ENCODE measurements around the gene FDCSP.
"Not testable (repeated sequence)": the region's sequence is repeated elsewhere in the genome, so short reads cannot be mapped to it uniquely, and the experiment has no call there.

FDCSP gene

DNA sequence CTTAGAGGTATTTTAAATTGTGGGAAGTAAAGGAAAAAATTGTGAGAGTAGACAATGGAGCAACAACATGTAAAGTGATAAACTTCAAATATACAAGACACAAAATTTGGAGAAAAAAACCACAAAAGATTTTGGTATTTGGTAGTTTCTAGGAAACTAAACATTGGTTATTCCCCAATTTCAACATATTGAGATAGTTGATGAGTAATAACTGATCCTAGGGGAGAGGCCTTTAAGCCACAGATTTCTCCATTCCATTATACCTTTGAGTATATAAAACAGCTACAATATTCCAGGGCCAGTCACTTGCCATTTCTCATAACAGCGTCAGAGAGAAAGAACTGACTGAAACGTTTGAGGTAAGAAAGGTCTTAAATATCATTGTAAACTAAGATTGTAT, at the start of gene FDCSP:
Gene FDCSP (plus strand): TSS at position 301 of the 400 bp plus-strand sequence. CDS start 5,071 bp downstream, outside the sequence.
- DNase-seq (ENCODE audit: low spot score), result no peak

DNA sequence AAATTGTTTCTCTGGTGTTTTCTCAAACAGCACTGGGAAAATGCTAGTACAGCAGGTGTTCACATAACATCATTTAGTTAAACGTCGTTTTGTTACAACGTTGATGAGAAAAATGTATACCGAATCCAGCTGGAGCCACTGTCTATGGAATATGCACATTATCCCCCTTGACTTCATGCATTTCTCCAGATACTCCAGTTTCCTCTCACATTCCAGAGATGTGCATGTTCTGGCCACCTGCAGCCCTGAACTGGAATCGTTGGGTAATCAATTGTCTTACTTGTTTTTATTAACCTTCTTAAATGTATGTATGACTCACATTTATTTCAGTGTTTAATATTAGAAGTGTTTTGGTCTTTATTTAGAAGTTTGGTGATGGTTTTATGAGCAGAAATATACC, 48.8 kb upstream of the FDCSP start:
- no peak for DNase-seq (ENCODE audit: low spot score)

DNA sequence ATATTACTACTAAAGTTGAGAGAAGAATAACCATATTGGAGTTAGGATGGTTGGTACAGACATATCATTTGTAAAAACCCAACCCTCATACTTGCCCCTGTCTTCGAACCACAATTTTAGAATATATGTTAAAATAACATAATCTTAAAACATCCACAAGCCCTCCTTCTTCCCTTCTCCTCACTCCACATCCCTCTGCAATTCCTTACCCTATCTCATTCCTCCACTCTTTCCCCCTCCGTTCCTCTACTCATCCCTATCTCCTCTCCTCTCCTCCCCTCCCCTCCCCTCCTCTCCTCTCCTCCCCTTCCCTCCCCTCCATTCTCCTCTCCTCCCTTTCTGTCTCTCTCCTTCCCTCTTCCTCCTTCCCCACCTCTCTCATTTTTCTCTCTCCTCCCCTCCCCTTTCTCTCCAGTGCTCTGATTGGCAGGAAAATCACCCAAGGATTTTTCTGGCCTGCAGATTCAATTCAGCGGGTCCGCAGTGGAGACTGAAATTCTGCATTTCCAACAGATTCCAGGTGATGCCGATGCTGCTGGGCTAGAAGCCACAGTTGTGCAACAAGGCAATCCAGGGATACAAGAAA, 47.8 kb upstream of the FDCSP start:
- DNase-seq (ENCODE audit: low spot score), result no peak

DNA sequence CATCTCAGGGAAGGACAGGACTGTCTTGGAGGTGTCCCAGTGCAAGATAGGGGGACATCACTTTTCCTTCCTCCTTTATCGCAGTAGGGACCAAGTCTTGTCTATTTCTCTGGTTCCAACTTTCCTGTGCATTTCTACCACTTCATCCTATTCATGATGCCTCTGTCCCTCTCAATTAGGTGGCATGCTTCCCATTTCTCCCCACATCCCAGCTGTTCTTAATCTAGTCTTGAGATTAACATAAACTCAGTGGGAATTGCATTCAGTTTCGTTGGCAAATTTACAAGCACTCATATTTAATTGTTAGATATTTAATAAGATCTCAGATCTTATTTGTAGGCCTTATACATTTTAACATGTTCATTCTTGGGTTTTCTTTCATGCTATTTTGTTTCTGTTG, 46.1 kb upstream of the FDCSP start:
- DNase-seq (ENCODE audit: low spot score), result no peak

DNA sequence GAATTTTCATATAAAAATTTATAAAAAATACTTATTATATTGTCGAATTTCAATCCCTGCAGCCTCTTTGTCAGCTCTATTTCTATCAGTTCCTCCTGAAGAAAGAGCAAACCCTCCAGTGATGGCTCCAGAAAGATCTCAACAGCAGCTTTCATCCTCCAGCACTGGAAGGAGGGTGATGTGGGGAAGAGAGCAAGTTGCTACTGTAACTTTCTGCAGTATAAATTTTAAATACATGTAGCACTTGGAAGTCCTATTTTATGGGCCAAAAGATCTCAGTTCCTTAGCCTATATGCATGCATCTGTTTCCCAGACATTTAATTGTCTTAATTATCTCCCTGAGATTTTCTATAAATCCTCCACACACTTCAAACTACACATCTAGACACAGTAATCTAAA, 44.1 kb upstream of the FDCSP start:
- no peak for DNase-seq (ENCODE audit: low spot score)

DNA sequence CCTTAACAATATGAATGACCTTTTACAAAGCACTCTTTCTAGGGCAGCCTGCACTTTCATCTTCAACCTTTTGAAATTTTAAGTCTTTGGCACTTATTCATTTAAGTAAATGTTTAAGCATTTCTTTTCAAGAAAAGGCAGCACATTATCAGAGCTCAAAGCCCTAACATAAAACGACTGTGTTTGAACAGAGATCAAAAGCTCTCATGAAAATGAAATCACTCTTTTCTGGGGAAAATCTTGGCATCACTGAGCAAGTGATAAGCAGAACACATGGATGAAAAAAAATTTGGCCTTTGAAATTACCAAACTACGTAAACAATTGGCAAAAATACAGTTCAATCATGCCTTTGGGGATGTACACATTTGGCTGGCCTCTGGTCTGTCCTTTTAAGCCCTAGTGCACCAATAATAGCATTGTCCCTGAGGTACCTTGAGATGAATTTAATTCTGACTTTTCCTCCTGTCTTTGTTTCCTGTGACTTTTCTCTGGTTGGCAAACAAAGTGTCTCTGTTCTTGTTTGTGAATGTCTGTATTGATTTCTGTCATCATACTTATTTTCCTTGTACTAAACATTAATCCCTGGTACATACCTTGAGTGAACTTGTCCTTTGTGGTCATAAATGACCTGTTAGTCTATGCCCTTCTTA, 43.3 kb upstream of the FDCSP start:
- no peak for DNase-seq (ENCODE audit: low spot score)

DNA sequence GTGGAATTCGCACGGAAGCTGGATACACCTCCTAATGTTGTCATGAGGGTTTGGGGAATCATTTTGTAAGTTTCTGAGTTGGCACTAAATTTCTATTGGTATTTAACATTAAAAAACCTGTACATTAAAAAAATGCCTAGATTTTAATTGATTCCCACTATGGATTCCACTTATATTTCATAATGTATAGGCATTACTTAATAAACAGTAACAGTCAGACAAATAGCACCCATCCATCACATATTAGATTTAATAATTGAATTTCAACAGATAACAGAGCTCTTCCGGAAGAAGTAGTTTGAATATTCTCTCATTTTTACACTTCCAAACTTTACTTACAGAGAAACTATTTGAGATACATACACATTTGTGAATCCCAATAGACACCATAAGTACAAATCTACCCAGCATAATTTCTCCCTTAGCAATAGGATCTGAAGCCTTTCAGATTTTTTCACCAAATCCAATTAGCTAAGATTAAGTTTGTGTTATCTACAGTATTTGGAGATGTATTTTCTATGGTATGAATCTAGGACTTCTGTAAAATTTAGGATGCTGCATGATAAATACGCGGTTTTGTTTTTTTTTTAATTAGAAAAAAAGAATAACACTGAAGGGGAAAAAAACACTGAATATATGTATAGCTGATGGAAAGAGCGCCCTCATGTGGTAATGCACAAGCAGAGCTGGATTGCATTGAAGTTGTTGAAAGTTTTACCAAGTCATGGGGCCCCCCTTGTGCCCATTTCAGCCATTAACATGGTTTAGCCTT, 42.6 kb upstream of the FDCSP start:
- DNase-seq (ENCODE audit: low spot score), result peak; percentile 44

DNA sequence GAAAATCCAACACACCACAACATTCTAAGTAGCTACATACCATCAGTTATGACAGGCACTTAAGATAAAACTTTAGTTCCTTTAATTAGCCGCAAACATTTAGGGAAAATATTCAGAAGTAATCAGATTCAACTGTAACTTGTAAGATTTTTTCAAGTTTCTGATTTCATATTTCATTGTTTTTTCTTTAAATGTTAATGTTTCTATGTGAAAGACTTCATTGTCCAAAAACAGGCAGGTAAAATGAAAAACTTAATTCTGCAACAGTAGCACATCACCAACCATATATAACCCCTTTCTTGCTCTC, 42.0 kb upstream of the FDCSP start:
- DNase-seq (ENCODE audit: low spot score), result no peak

DNA sequence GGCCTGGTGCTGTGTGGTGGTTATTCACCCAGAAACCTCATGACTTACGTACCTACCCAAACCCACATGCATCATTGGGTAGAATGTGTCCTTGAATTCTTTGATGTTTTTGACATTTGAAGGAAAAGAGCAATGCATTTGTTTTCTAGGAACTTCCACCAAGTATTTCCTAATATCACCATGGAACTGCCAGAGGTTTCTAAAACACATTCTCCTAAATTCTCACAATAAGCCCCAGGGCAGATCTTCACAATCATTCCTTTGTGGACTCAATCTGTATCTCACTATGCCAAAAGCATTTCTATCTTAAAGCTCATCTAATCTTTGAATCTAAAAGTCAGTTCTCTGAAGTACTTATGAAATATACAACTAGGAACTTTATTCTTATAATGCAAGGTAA, 38.7 kb upstream of the FDCSP start:
- DNase-seq (ENCODE audit: low spot score), result no peak

DNA sequence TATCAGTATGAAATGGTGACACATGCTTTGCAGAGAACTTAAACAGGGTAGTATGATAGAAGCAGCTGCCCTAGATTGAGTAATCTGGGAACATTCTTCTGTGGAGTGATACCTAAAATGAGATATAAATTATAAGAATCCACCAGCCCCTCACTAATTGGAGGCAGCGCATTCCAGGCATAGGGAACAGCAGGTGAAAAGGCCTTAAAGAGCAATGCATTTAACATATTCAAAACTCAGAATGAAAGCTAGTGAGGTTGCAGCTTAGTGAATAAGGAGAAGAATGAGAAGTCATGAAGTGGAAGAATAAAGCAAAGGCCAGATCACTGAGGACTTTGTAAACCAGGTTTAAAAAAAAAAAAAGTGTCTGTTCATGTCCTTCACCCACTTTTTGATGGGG, 35.3 kb upstream of the FDCSP start:
- no peak for DNase-seq (ENCODE audit: low spot score)

DNA sequence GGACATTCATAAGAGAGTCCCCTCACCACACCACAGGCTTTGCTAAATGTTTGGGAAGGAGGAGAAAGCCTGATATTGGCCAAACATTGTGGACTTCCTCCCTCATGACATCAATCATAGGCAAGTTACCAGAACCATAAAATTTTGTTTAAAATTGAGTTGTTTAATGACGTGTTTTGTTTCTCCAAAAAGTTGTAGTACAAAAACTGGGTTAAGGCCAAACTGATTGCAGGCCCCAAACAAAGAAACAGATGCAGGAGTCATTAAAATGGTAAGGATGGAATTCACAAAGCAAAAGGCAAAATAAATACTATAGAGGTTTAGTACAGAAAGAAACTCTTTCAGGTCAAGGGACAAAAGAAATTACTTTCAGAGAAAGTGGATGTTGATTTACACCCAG, 34.3 kb upstream of the FDCSP start:
- no peak for DNase-seq (ENCODE audit: low spot score)

DNA sequence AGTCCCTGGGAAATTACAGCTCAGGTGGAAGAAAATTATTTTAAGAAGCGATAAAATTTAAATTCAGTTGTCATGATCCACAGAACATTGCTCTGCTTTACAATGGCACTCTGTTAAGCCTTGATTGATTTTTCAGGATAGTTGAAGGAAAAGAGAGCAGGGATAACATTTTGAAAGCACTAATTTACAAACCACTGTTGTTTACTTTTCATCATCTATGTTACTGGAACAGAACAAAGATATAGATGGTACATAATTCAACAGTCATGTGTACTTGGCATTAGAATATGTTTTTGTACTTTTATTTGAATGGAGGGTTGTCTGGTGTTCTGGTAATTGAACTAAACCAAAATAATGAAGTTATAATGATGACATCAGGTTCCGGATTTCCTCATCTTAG, 33.0 kb upstream of the FDCSP start:
- no peak for DNase-seq (ENCODE audit: low spot score)

DNA sequence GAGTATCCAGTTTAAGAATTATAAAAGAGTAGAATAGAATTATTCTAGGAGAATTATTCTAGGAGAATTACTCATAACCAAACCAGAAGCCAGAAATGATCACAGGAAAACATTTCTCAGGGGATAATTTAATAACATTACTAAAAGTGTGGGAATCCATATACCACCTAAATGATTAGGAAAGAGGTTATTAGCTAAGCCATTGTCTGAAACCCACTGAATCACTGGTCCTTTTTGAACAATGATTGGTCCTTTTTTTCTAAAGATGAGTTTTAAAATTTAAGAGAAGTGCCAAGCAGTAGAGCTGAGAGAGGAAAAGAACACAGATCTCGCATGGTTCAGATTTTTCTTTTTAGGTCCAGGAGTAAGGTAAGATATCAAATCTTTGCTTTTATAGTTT, 30.5 kb upstream of the FDCSP start, which contains the start of gene ODAM:
Gene ODAM (plus strand): TSS at position 301 of the 400 bp plus-strand sequence. CDS start 819 bp downstream, outside the sequence.
- no peak for DNase-seq (ENCODE audit: low spot score)

DNA sequence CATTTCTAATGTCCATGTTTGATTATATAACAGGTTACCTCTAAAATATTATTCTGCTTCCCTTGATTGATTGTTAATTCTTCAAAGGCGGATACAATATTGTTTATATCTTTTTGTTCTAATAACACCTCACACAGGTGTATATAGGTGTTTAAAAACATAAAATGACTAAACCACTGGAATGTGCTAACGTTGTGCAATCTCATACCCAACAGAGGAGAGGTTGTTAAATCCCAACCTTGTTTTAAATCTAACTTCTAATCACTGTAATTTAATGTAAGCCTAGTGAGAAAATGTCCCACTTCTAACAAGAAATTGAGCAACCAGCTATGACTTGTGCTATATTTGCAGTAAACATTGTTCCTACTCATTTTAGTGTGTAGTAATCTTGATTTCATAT, 29.1 kb upstream of the FDCSP start:
- DNase-seq (ENCODE audit: low spot score), result peak; percentile 16

DNA sequence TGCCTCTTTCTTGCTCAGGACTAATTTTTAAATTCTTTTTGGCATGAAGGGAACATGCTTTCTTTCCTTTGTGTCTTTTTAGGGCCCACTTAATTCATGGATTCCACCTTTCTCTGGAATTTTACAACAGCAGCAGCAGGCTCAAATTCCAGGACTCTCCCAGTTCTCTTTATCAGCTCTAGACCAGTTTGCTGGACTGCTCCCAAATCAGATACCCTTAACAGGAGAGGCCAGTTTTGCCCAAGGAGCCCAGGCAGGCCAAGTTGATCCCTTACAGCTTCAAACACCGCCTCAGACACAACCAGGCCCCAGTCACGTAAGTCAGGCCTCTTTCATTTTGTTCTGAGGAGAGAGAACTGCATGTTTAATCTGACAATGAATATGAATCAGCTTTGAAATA, 28.1 kb upstream of the FDCSP start:
- peak; percentile 65 for DNase-seq (ENCODE audit: low spot score)

DNA sequence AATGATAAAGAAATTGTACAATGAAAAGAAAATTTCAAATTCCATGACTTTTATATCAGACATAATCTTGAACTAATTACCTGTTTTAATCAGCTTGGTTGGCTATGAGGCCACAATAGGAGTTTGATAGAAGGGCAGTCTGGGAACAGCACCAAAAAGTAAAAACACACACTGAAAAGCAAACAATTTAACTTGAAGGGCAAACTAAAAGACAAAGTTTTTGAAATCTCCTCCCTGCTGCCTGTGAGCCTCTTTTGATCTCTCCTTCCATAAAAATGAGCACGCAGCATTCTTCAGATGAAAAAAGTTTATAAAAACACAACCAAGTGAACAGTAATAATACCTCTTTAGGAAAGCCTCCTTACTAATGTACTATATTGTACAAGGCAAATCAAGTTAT, 22.3 kb upstream of the FDCSP start:
- DNase-seq (ENCODE audit: low spot score), result no peak

DNA sequence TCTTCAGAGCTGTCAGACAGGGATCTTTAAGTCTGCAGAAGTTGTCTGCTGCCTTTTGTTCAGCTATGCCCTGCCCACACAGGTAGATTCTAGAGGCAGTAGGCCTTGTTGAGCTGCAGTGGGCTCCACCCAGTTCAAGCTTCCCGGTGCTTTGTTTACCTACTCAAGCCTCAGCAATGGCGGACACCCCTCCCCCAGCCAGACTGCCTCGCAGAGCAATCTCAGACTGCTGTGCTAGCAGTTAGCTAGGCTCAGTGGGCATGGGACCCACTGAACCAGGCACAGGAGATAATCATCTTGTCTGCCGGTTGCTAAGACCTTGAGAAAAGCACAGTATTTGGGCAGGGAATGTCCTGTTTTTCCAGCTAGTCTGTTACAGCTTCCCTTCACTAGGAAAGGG, 13.2 kb upstream of the FDCSP start:
- DNase-seq (ENCODE audit: low spot score), result not testable (repeated sequence)

DNA sequence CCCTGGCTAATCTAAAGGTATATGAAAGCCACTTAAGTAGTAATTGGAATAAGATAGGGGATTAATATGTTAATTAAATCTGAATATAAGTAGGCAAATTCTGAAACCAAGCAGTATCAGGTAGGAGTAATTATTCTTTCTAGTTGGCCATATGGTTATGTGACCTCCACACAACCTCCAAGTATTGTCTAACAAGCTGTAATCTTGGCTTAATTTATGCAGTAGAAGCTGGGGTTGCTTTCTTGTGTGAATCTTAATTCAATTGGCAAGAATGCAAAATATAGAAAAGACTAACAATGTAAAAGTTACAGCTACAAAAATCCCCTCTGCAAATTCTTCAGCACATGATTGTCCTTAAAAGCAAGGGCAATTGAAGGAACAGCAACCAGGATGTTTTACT, 9.8 kb upstream of the FDCSP start:
- DNase-seq (ENCODE audit: low spot score), result not testable (repeated sequence)

DNA sequence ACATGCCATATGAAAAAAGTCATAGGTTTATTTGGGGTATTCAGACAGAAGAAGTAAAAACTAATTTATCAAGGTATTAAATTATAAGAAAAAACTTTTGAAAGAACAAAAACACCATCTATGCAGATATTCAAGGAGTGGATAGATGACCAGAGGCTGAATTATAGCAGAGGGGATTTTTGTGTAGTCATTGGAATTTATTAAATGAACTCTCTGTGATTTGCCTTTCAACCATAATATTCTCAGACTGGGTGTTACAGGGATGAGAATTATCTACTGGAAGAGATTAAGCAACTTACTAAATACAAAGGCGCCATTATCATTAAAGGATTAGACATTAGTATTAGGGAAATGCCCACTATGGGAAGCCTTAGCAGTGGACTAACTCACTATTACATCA, 9.4 kb upstream of the FDCSP start:
- not testable (repeated sequence) for DNase-seq (ENCODE audit: low spot score)

DNA sequence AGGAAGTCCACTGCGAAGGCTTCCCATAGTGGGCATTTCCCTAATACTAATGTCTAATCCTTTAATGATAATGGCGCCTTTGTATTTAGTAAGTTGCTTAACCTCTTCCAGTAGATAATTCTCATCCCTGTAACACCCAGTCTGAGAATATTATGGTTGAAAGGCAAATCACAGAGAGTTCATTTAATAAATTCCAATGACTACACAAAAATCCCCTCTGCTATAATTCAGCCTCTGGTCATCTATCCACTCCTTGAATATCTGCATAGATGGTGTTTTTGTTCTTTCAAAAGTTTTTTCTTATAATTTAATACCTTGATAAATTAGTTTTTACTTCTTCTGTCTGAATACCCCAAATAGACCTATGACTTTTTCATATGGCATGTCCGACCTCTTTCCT, 4.5 kb upstream of the FDCSP start:
- not testable (repeated sequence) for DNase-seq (ENCODE audit: low spot score)

DNA sequence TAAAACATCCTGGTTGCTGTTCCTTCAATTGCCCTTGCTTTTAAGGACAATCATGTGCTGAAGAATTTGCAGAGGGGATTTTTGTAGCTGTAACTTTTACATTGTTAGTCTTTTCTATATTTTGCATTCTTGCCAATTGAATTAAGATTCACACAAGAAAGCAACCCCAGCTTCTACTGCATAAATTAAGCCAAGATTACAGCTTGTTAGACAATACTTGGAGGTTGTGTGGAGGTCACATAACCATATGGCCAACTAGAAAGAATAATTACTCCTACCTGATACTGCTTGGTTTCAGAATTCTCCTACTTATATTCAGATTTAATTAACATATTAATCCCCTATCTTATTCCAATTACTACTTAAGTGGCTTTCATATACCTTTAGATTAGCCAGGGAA, 4.1 kb upstream of the FDCSP start:
- not testable (repeated sequence) for DNase-seq (ENCODE audit: low spot score)

DNA sequence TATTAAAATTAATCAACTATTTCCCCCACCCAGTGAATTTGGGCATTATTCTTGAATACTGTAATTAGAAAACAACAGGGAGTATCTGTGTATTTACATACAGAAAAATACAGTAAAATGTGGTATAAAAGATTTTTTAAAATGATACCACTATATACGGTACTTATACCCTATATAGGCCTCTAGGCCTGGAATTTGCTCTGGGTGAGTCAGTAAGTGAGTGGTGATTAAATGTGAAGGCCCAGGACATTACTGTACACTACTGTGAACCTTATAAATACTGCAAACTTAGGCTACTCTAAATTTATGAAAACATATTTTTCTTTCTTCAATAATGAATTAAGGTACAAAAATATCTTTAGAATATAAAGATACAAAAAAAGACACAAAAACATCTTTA, 10.2 kb downstream of the FDCSP start:
- DNase-seq (ENCODE audit: low spot score), result no peak

DNA sequence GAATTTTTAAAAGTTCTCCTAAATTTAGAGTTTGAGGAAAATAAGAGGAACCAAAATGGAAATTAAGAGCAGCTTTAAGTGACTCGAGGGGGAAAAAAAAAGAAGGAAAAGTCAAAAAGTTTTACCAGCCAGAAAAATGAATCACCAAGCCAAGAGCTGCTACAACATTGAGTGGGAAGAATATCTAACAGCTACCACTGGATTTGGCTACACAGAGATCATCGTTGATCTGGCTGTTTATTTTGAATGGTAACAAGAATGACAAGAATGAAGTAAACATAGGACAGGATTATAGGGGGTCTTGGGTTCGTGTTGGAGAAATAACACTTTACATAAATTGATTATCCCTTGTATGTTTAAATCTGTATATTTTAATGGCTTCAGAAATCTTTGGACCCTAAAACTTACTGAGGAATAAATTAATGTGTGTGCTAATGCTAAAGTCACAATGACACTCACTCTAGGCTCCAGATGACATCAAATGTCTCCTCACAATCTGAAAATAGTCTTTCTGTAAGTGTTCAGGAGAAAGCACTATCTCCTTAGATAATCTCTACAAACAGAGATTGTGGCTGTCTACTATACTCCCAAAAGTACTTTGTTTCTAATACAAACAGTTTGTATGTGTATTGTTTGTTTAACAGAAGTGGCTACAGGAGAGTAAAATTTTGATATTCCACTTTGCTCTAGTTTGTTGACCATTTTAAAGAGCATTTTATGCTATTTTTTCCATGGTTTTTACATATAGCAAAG, 13.4 kb downstream of the FDCSP start:
- no peak for DNase-seq (ENCODE audit: low spot score)
